Liver (tissue), 9 donors: ENCODE data around the gene GTF2IRD2. TPM values are rescaled to one million over a fixed set of nuclear protein-coding genes. Genes with fewer than 3 reads are reported as not detected.
"Not testable (repeated sequence)": the region's sequence is repeated elsewhere in the genome, so short reads cannot be mapped to it uniquely, and the experiment has no call there.

Experiments used
- DNase-seq: peaks from one replicate; pipeline ENCODE4 v3.0.0-alpha.2; 2017; ENCODE audit warnings: low spot score
- H3K27ac ChIP-seq, 2 donors: one replicate each; pipeline ENCODE4 v1.7.0; 2013; ENCODE audit warnings: inconsistent platforms in 2 of 2, low read length in 2 of 2, control low read depth in 1 of 2, low read depth in 1 of 2, mild to moderate bottlenecking in 1 of 2
- H3K27me3 ChIP-seq, 4 donors: one replicate each; pipeline versions ENCODE4 v1.6.1 to v1.7.0; 2013; ENCODE audit warnings: low read length in 3 of 4, inconsistent platforms in 1 of 4, mild to moderate bottlenecking in 1 of 4, moderate library complexity in 1 of 4; ENCODE audit not compliant: control insufficient read depth in 4 of 4, insufficient read depth in 4 of 4
- H3K36me3 ChIP-seq, 4 donors: one replicate each; pipeline versions ENCODE4 v1.6.1 to v1.7.0; 2013; ENCODE audit warnings: low read length in 3 of 4, mild to moderate bottlenecking in 3 of 4, low read depth in 1 of 4, moderate library complexity in 1 of 4; ENCODE audit not compliant: control insufficient read depth in 4 of 4, insufficient read depth in 3 of 4
- H3K4me1 ChIP-seq, 4 donors: one replicate each; pipeline versions ENCODE4 v1.6.1 to v1.7.0; 2013; ENCODE audit warnings: low read length in 3 of 4, mild to moderate bottlenecking in 3 of 4, moderate library complexity in 1 of 4; ENCODE audit not compliant: control insufficient read depth in 4 of 4, insufficient read depth in 4 of 4
- H3K4me3 ChIP-seq, 3 donors: one replicate each; pipeline versions ENCODE4 v1.6.1 to v1.7.0; 2013; ENCODE audit warnings: low read length in 3 of 3, control low read depth in 1 of 3, low read depth in 1 of 3, mild to moderate bottlenecking in 1 of 3
- H3K9ac ChIP-seq, 2 donors: one replicate each; pipeline ENCODE4 v1.7.0; 2013; ENCODE audit warnings: low read length in 2 of 2, mild to moderate bottlenecking in 2 of 2, moderate library complexity in 2 of 2, control low read depth in 1 of 2, low read depth in 1 of 2
- H3K9me3 ChIP-seq, 4 donors: one replicate each; pipeline versions ENCODE4 v1.6.1 to v1.7.0; 2013; ENCODE audit warnings: low read length in 3 of 4; ENCODE audit not compliant: control insufficient read depth in 4 of 4
- WGBS: extraction: QIAGEN DNeasy Blood & Tissue Kit; methylation state at CpG from one replicate; pipeline ENCODE4 v1.1.7; 2013; 5-methylcytosine and 5-hydroxymethylcytosine counted together
- polyA plus RNA-seq, 2 donors: library from polyadenylated mRNA; stranded (reverse) in 1 of 2; unstranded in 1 of 2; fragments of 200-250 nt in 1 of 2; fragments of >200 nt in 1 of 2; fragmentation: Nextera tagmentation in 1 of 2; extraction: Ambion mirVana in 1 of 2; gene quantifications; one replicate each; pipeline versions ENCODE4 v1.2.1 to v1.2.3, GENCODE V29; 2013 to 2015
- total RNA-seq, 2 donors: library from RNA; depleted of rRNA; stranded (reverse); fragments of >200 nt; gene quantifications; one replicate each; pipeline ENCODE4 v1.2.3, GENCODE V29; 2014
- donor health status: healthy.
- donor health status: healthy.
- donor health status: healthy.
- donor health status: healthy.
- donor health status: healthy.

The GTF2IRD2 gene
- total and polyA plus RNA-seq, 4 donors, result 2.3 to 22.8 (median 7.1) TPM

DNA sequence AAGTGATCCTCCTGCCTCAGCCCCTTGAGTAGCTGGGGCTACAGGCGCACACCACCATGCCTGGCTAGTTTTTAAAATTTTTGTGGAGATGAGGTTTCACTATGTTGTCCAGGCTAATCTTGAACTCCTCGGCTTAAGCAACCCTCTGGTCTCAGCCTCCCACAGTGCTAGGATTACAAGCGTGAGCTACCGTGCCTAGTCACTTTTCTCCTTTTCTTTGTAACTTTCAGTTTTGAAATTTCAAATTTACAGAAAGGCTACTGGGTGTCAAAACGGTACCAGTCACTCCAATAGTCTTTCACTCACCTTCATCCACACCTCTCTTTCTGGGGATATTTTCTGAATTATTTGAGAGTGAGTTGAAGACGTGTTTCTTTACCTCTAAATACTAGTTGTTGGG lies 76.3 kb downstream of the GTF2IRD2 start:
- not testable (repeated sequence) for H3K9me3 ChIP-seq, H3K27me3 ChIP-seq, H3K4me3 ChIP-seq, H3K9ac ChIP-seq, H3K27ac ChIP-seq, H3K36me3 ChIP-seq, H3K4me1 ChIP-seq, DNase-seq
- no CpG with 5 or more reads among the region's 6 CpGs for WGBS

DNA sequence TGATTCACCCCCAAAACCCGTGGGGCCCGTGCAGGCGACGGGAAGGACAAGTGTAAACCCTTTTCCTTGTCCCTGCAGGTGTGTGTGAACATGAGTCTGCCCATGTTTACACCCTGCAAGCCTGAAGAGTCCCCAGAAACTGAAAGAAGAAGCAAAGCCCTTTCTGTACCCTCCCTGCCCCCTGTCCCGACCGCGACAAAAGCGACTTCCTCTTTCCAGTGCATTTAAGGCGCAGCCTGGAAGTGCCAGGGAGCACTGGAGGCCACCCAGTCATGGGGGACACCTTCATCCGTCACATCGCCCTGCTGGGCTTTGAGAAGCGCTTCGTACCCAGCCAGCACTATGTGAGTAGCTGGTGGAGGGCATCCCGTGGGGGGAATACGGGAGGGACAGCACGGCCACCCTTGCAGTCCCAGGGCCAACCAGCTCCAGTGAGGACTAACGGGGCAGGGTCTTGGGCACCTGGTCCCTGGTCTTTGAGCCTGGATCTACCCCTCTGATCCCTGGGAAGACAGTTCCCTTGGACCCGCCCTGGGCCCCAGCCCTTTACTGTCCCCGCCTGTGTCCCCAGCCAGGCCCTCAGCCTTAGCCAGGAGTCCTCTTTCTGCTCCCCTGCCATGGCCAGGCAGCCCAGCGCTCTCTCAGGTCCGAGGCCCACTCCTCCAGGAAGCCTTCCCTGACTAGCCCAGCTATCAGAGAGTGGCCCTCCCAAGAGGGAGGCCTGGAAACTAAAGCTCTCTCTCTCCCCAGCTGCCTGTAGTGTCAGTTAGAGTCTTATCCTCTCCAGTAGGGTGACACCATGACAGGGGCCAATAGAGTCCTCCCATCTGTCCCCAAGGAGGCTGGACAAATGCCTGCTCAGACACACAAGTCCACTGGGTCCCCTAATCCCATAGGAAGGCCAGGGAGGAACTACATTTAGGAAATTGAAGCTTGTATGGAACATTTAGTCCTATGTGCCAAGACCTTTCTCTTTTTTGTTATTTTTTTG lies 77.3 kb downstream of the GTF2IRD2 start, which contains the start of gene NCF1:
Gene NCF1, plus strand, starts transcription at position 252 of the 991 bp plus-strand sequence. Its CDS starts 21 bp downstream, at position 273.
- DNase-seq, H3K4me1 ChIP-seq, H3K27ac ChIP-seq, H3K9ac ChIP-seq, H3K36me3 ChIP-seq, H3K27me3 ChIP-seq, H3K4me3 ChIP-seq, H3K9me3 ChIP-seq: not testable (repeated sequence)
- no CpG with 5 or more reads among the region's 21 CpGs for WGBS

DNA sequence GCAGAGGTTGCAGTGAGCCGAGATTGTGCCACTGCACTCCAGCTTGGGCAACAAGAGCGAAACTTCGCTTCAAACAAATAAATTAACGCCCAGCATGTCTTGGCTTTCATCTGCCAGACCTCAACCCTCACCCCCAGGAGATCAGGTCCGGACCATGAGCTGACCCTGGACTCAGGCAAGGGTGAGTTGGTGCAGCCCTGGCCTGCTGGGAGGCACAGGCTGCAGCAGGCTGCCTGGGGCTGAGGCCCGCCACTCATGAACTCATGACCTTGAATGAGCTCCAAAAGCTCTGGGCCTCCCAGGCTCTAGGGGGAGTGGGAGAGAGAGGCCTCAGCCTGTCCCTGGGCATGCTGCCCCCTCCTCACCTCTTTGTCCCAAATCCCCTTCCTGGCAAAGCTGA lies 79.3 kb downstream of the GTF2IRD2 start:
- not testable (repeated sequence) for H3K9ac ChIP-seq, H3K4me1 ChIP-seq, H3K27me3 ChIP-seq, H3K9me3 ChIP-seq, H3K27ac ChIP-seq, H3K36me3 ChIP-seq, H3K4me3 ChIP-seq
- DNase-seq, result peak; percentile 5
- 94% methylated on average over 6 of the region's 6 CpGs for WGBS

DNA sequence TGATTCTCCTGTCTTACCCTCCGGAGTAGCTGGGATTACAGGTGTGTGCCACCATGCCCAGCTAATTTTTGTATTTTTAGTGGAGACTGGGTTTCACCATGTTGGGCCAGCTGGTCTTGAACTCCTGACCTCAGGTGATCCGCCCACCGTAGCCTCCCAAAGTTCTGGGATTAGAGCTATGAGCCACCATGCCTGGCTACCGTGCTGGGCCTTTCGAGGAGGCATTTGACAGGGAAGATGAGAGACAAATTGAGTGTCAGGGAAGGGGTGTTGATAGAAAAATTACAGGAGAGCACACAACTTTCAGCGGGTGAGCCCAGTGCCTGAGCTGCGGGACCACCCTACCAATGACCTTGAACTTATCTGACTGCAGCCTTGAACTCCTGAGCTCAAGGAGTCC lies 81.3 kb downstream of the GTF2IRD2 start:
- H3K27ac ChIP-seq, DNase-seq, H3K36me3 ChIP-seq, H3K27me3 ChIP-seq, H3K4me3 ChIP-seq, H3K9me3 ChIP-seq, H3K4me1 ChIP-seq, H3K9ac ChIP-seq: not testable (repeated sequence)
- WGBS, result 90% methylated on average over 4 of the region's 7 CpGs

DNA sequence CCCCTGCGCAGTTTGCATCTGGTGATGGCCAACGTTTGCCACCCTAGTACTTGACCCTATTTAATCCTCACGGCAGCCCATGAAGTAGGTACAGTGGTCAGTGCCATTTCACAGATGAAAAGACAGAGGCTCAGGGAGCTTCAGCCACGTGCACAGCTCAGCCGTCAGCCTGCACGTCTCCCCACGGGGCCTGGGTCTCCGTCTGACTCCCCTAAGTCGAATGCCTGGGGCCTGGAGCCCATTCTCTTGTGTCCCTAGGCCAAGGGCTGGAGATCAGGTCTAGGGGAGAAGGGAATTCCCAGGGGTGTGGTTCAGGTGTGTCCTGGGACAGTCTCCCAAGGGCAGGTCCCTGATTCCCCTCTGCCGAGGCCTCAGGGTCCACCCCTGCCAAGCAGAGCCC lies 84.4 kb downstream of the GTF2IRD2 start:
- H3K27me3 ChIP-seq, H3K4me1 ChIP-seq, H3K36me3 ChIP-seq, H3K4me3 ChIP-seq, H3K27ac ChIP-seq, H3K9me3 ChIP-seq, H3K9ac ChIP-seq: not testable (repeated sequence)
- WGBS, result 84% methylated on average over 8 of the region's 10 CpGs
- DNase-seq, result peak; percentile 0

DNA sequence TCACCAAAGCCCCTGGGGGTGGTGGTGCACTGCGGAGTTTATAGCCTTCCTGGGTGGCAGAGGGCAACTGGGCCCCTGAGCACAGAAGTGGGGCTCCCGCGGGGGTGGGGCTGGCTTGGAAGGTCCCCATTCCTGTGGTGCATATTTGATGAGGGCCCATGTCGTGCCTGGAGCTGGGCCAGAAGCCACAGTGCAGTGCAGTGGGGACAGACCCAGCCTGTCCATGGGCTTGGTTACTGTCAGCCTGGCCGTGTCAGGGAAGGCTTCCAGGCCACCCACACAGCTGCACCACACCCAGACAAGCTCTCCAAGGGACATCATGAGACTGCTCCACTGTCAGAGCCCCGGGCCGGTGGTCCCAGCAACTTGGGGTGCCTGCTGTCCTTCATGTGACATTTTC lies 84.9 kb downstream of the GTF2IRD2 start:
- not testable (repeated sequence) for H3K27ac ChIP-seq, H3K4me3 ChIP-seq, H3K9ac ChIP-seq, H3K9me3 ChIP-seq, H3K4me1 ChIP-seq, H3K36me3 ChIP-seq, DNase-seq, H3K27me3 ChIP-seq
- WGBS, result 50% methylated on average over 1 of the region's 7 CpGs

DNA sequence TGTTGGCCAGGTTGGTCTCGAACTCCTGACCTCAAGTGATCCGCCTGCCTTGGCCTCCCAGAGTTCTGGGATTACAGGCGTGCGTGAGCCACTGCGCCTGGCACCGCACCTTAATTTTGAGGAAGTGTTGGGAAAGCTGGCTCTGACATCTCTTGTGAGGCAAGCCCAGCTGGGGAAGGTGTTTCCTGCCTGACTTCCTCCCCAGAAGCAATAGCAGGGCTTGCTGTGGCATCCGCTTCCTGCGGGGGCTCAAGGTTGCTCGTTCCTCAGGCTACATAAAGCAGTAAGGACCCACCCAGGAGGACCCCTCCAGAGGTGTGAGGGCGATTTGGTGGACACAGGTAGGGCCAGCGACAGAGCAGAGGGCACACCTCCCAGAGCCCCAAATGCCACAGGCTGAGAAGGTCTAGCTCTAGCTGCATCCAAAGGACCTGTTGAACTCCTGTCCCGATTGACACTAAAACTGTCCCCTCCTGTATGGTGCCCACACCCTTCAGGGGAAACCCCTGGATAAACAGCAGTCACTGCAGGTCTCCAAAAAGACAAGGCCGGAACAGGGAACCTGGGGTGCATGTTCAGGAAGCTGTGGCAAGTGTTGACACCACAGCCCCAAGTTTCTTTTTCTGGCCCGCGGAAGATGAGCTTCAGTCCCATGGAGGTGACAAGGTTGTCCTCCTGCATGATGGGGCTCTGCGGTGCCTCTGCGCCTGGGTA lies 86.0 kb downstream of the GTF2IRD2 start:
- not testable (repeated sequence) for H3K9ac ChIP-seq, H3K4me1 ChIP-seq, H3K36me3 ChIP-seq, DNase-seq, H3K27me3 ChIP-seq, H3K4me3 ChIP-seq, H3K9me3 ChIP-seq, H3K27ac ChIP-seq
- WGBS, result no CpG with 5 or more reads among the region's 17 CpGs

DNA sequence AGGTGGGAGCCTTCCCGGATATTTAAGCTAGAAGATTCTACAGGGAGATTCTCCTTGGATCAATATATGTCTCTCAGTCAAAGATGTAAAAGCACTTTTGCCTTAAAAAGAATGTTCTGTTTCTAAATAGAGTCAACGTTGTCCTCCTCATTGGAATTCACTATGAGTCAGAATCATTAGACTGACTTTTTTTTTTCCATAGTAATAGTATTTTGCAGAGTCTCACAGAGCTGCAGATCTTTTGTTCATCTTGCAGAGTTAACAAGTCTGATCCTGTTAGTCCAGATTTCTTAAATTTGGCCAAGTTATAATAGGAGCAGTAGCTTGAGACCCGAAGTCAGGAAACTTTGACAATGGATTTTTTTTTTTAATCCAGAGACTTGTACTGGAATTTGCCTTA lies 92.4 kb downstream of the GTF2IRD2 start:
- not testable (repeated sequence) for H3K27ac ChIP-seq, H3K4me3 ChIP-seq, DNase-seq, H3K36me3 ChIP-seq, H3K9ac ChIP-seq, H3K4me1 ChIP-seq, H3K9me3 ChIP-seq, H3K27me3 ChIP-seq
- no CpG with 5 or more reads among the region's 3 CpGs for WGBS
